Activated naive CD4-positive, alpha-beta T cell treated with anti-CD3 and anti-CD28 coated beads for 36 hours (primary cell): ENCODE data around the gene THRSP. TPM values are rescaled to one million over a fixed set of nuclear protein-coding genes. Genes with fewer than 3 reads are reported as not detected.
"Not testable (repeated sequence)": the region's sequence is repeated elsewhere in the genome, so short reads cannot be mapped to it uniquely, and the experiment has no call there.

Experiments used
- CTCF ChIA-PET: fragments of 350-600 bp; sonication (Branson Sonifier 250); formaldehyde crosslinking; loops from one replicate; lab custom pipeline; 2021; ENCODE audit warnings: antibody characterized with exemption; lab: Charles Lee
- DNase-seq: peaks from one replicate; pipeline ENCODE4 v3.0.0-alpha.2; 2020
- H3K27ac Mint-ChIP-seq: one replicate; pipeline ENCODE4 v1.8.0; 2021; ENCODE audit warnings: mild to moderate bottlenecking, mixed read lengths
- H3K27me3 Mint-ChIP-seq: one replicate; pipeline ENCODE4 v1.8.0; 2021; ENCODE audit warnings: low read depth, mixed read lengths
- H3K36me3 Mint-ChIP-seq: one replicate; pipeline ENCODE4 v1.8.0; 2021; ENCODE audit warnings: low read depth, mixed read lengths
- H3K4me1 Mint-ChIP-seq: one replicate; pipeline ENCODE4 v1.8.0; 2021; ENCODE audit warnings: low read depth, mixed read lengths
- H3K4me3 Mint-ChIP-seq: one replicate; pipeline ENCODE4 v1.8.0; 2021; ENCODE audit warnings: mild to moderate bottlenecking, moderate library complexity, mixed read lengths
- H3K9me3 Mint-ChIP-seq: one replicate; pipeline ENCODE4 v1.8.0; 2021; ENCODE audit warnings: mixed read lengths
- intact Hi-C: fragments of 100-400 bp; cut with micrococcal nuclease; formaldehyde crosslinking; loops from one replicate; pipeline ENCODE4 v1.15.1; 2023
- total RNA-seq, 2 experiments: library from RNA; stranded (reverse); gene quantifications; one replicate each; pipeline ENCODE4 v1.2.3, GENCODE V29; 2021

THRSP gene
- total RNA-seq, 2 experiments from 2014 or later, result not detected

DNA sequence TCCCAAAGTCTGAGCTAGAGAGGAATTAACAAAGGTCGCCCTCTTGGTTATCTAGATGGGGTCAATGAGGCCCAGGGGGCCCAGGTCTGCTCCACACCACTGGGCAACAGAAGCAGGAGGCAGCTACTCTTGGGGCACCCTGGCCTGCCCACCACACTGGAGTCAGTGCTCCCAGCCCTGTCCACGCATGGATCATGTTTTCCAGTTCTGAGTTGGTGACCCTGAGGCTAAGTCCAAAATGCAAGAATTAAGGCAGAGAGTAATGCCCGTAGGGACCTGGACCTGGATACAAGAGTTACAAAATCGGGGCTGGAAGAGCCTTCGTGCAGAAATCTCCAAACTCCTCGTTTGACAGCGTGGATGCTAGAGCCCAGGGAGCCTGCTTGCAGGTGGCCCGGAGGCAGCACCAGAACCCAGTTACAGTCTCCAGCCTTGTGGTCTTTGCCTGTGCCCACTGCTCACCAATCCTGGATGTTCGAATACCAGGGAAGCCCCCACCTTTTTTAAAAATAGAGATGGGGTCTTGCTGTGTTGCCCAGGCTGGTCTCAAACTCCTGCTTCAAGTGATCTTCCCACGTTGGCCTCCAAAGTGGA, 6.1 kb upstream of the THRSP start:
- H3K4me1 Mint-ChIP-seq, result no peaks in the 10 kb centered on the region
- H3K27me3 Mint-ChIP-seq, result no peaks in the 10 kb centered on the region
- intact Hi-C loops, result no loop called here
- no peaks in the 10 kb centered on the region for H3K36me3 Mint-ChIP-seq
- no peak overlapping the region for H3K4me3 Mint-ChIP-seq
- DNase-seq, result no peak
- no peak overlapping the region for H3K27ac Mint-ChIP-seq
- CTCF ChIA-PET, result no interaction called here
- H3K9me3 Mint-ChIP-seq, result no peaks in the 10 kb centered on the region

GRCh38 chr11:78059749-78060328, 3.8 kb upstream of the THRSP start:
- H3K4me1 Mint-ChIP-seq, H3K27me3 Mint-ChIP-seq, CTCF ChIA-PET, H3K27ac Mint-ChIP-seq, H3K4me3 Mint-ChIP-seq, H3K36me3 Mint-ChIP-seq, DNase-seq, H3K9me3 Mint-ChIP-seq, intact Hi-C loops: not testable (repeated sequence)

GRCh38 chr11:78060533-78060932, 3.1 kb upstream of the THRSP start:
- intact Hi-C loops, result no loop called here
- Mint-ChIP-seq H3K9me3 (no peaks in the 10 kb centered on the region), H3K27ac (no peak overlapping the region), H3K4me3 (no peak overlapping the region), H3K27me3 (no peaks in the 10 kb centered on the region), H3K36me3 (no peaks in the 10 kb centered on the region), H3K4me1 (no peaks in the 10 kb centered on the region)
- no peak for DNase-seq
- CTCF ChIA-PET, result no interaction called here

DNA sequence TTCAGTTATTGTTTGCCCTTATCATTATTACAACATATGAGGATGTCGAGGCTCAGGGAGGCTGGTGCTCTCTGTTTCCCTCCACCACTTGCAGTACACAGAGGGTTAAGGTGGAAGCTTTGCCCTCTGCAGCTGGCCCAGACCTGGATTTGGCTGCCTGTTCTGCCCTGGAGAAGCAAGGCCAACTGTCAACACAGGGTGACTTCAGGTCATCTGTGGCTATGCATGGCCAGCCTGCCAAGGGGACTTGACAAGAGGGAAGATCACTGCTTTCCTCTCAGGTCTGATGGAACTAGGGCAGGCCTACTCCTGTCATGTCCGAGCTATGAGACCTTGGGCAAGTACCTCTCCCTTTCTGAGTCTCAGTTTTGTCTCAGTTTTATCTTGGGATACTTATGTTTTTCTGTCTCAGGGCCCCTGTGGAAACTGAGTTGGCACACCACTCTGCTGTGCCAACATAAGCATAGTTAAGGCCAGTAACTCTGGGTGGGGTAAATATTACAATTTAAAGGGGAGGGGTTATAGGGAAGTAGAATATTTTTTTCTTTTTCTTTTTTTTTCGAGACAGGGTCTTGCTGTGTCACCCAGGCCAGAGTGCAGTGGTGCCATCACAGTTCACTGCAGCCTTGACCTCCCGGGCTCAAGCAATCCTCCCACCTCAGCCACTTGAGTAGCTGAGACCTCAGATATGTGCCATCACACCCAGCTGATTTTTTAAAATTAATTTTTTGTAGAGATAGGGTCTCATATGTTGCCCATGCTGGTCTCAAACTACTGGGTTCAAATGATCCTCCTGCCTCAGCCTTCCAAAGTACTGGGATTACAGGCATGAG, 2.4 kb upstream of the THRSP start:
- intact Hi-C loops, result no loop called here
- Mint-ChIP-seq H3K27ac (no peak overlapping the region), H3K36me3 (no peaks in the 10 kb centered on the region), H3K27me3 (no peaks in the 10 kb centered on the region), H3K9me3 (no peaks in the 10 kb centered on the region), H3K4me1 (no peaks in the 10 kb centered on the region), H3K4me3 (no peak overlapping the region)
- DNase-seq, result no peak
- CTCF ChIA-PET, result interaction anchor here (0.7 kb wide), 1 partner anchor 15 kb away, joined by 4 read pairs; no protein-coding TSS in a partner anchor

- Mint-ChIP-seq H3K4me1 (no peaks in the 10 kb centered on the region), H3K9me3 (no peaks in the 10 kb centered on the region), H3K27ac (no peak overlapping the region), H3K27me3 (no peaks in the 10 kb centered on the region), H3K36me3 (no peaks in the 10 kb centered on the region), H3K4me3 (no peak overlapping the region)
- intact Hi-C loops, result no loop called here
- no peak for DNase-seq
- CTCF ChIA-PET, result interaction anchor here (0.7 kb wide), 1 partner anchor 16 kb away, joined by 4 read pairs; no protein-coding TSS in a partner anchor
Measured at GRCh38 chr11:78061921-78062311, 1.7 kb upstream of the THRSP start.

GRCh38 chr11:78062671-78063070, 990 bp upstream of the THRSP start:
- DNase-seq, result no peak
- H3K36me3 Mint-ChIP-seq, result peaks cover 6% of the 10 kb centered on the region
- no peaks in the 10 kb centered on the region for H3K27me3 Mint-ChIP-seq
- no peak overlapping the region for H3K27ac Mint-ChIP-seq
- H3K4me1 Mint-ChIP-seq, result no peaks in the 10 kb centered on the region
- CTCF ChIA-PET, result no interaction called here
- H3K4me3 Mint-ChIP-seq, result no peak overlapping the region
- H3K9me3 Mint-ChIP-seq, result no peaks in the 10 kb centered on the region
- intact Hi-C loops, result no loop called here

GRCh38 chr11:78065203-78065602, 1.5 kb downstream of the THRSP start:
- no peaks in the 10 kb centered on the region for H3K27me3 Mint-ChIP-seq
- DNase-seq, result no peak
- CTCF ChIA-PET, result no interaction called here
- H3K4me1 Mint-ChIP-seq, result no peaks in the 10 kb centered on the region
- no peaks in the 10 kb centered on the region for H3K9me3 Mint-ChIP-seq
- intact Hi-C loops, result no loop called here
- peaks cover 16% of the 10 kb centered on the region for H3K36me3 Mint-ChIP-seq
- H3K27ac Mint-ChIP-seq, result no peak overlapping the region
- no peak overlapping the region for H3K4me3 Mint-ChIP-seq

DNA sequence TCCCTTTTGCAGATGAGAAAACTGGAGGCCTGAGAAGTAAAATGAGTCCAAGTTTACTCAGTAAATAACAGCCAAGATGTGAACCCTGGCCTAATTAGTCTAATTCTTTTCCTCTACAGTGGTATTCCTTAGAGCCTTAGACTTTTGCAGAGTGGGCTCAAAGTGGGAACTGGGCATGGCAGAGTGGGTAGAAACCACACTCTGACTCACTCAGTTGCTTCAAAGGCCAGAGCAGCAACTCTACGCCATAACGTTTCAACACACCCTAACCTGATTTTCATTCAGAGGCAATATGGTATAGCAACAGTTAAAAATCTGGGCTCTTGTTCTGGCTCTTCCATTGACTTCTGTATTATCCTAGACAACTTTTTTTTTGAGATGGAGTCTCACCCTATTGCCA, 2.8 kb downstream of the THRSP start:
- CTCF ChIA-PET, result no interaction called here
- Mint-ChIP-seq H3K27me3 (no peaks in the 10 kb centered on the region), H3K4me3 (no peak overlapping the region), H3K9me3 (no peaks in the 10 kb centered on the region), H3K36me3 (peaks cover 18% of the 10 kb centered on the region), H3K4me1 (no peaks in the 10 kb centered on the region), H3K27ac (no peak overlapping the region)
- intact Hi-C loops, result no loop called here
- no peak for DNase-seq

- Mint-ChIP-seq H3K27me3 (no peaks in the 10 kb centered on the region), H3K4me1 (peaks cover 4% of the 10 kb centered on the region), H3K4me3 (no peak overlapping the region), H3K9me3 (no peaks in the 10 kb centered on the region), H3K36me3 (peaks cover 21% of the 10 kb centered on the region), H3K27ac (no peak overlapping the region)
- intact Hi-C loops, result no loop called here
- CTCF ChIA-PET, result interaction anchor here (0.7 to 1.3 kb wide), 2 partner anchors 23 to 1510 kb away, joined by 4 to 5 read pairs; no protein-coding TSS in a partner anchor
- no peak for DNase-seq
Measured at GRCh38 chr11:78067704-78068103, 4.0 kb downstream of the THRSP start.

DNA sequence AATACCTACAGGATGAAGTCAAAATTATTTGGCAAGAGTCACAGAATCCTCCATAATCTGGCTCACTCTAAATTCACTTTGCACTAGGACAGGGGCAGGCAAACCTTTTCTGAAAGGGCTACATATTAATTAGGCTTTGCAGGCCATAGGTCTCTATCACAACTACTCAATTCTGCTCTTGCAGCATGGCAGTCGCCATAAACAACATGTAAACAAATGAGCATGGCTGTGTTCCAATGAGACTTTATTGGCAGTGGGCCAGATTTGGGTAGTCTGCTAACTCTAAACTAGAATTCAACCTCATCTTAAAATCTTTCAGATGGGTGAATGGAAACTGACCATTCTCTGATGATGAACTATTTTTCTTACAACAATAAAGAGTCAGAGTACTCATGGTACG, 5.8 kb downstream of the THRSP start:
- no peak for DNase-seq
- peaks cover 6% of the 10 kb centered on the region for H3K4me1 Mint-ChIP-seq
- no peak overlapping the region for H3K4me3 Mint-ChIP-seq
- no peaks in the 10 kb centered on the region for H3K27me3 Mint-ChIP-seq
- intact Hi-C loops, result no loop called here
- CTCF ChIA-PET, result no interaction called here
- H3K36me3 Mint-ChIP-seq, result peaks cover 22% of the 10 kb centered on the region
- H3K9me3 Mint-ChIP-seq, result no peaks in the 10 kb centered on the region
- H3K27ac Mint-ChIP-seq, result no peak overlapping the region

DNA sequence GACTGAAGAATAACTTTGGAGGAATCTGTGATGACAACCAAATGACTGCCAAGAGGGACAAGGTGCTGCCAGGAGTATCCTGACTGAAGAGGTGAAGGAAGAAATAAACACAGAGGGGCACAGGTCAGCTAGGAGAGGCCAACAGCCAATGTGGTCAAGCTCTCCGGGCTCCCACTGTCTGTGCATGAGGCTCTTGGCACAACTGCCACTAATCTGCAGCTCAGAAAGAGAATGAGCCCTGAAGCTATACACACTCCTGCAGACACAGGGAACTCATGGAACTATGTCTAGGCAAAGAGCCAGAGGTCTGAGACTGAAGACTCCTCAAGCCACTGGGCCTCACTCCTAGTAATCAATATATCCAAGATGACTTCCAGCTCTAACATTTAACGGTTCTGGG, 7.0 kb downstream of the THRSP start:
- CTCF ChIA-PET, result interaction anchor here (1.8 kb wide), 1 partner anchor 494 kb away, joined by 5 read pairs; no protein-coding TSS in a partner anchor
- DNase-seq, result no peak
- intact Hi-C loops, result no loop called here
- no peak overlapping the region for H3K27ac Mint-ChIP-seq
- no peaks in the 10 kb centered on the region for H3K27me3 Mint-ChIP-seq
- H3K36me3 Mint-ChIP-seq, result peaks cover 22% of the 10 kb centered on the region
- H3K4me1 Mint-ChIP-seq, result peaks cover 12% of the 10 kb centered on the region
- H3K4me3 Mint-ChIP-seq, result no peak overlapping the region
- no peaks in the 10 kb centered on the region for H3K9me3 Mint-ChIP-seq

DNA sequence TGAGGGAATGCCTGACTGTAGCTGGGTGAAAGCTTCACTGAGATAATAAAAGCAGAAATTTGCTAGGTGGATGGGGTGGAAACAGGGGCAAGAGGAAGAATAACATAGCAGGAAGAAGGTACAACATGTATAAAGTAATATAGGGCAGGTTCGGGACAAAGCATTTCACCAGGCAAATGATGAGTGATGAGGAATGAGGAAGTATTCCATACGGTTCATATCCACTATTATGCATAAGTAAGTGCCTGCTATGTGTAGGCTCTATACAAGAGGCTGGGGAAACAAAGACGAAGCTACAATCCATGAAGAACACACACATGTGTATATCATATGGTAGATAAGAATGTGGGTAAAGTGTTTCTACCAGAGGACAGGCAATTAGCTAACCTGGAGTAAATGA, 8.1 kb downstream of the THRSP start:
- Mint-ChIP-seq H3K9me3 (no peaks in the 10 kb centered on the region), H3K4me1 (peaks cover 21% of the 10 kb centered on the region), H3K36me3 (peaks cover 22% of the 10 kb centered on the region), H3K27ac (no peak overlapping the region), H3K27me3 (no peaks in the 10 kb centered on the region), H3K4me3 (no peak overlapping the region)
- no peak for DNase-seq
- CTCF ChIA-PET, result interaction anchor here (0.6 to 1.8 kb wide), 2 partner anchors 97 to 493 kb away, joined by 3 to 5 read pairs; no protein-coding TSS in a partner anchor
- intact Hi-C loops, result no loop called here
